Measurements from ENCODE around the gene CYBC1. TPM values are rescaled to one million over a fixed set of nuclear protein-coding genes. Genes with fewer than 3 reads are reported as not detected.

CYBC1 gene
- total and polyA plus RNA-seq, 4 donors = 30.3 to 83.0 (median 60.3) TPM

DNA sequence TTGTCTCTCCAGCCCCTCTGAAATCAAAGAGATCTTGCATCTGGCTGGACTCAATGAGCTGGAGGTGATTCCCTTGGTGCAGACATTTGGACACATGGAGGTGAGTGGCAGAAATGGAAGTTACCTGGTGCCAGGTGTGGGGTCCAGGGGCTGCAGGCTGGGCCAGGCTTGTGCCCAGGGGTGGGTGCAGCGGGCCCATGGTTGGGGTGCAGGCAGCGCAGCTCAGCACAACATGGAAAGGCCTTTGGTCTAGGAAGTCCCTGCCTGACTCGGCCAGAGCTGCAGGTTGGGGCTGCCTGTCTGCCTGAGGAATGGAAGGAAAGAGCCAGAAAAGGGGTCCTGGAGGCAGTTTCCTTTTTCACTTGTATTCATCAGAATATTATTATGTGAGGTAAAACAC is 22.0 kb downstream of the CYBC1 start:
- no peak overlapping the region for H3K27ac ChIP-seq (ENCODE audit: low read depth, low read length)
- 90% methylated on average over 2 of the region's 3 CpGs for WGBS (ENCODE audit: insufficient coverage)
- H3K27me3 ChIP-seq (ENCODE audit: control insufficient read depth, insufficient read depth, low read length) = no peaks in the 10 kb centered on the region
- H3K9me3 ChIP-seq (ENCODE audit: control insufficient read depth, insufficient read depth, low read length) = no peaks in the 10 kb centered on the region
- peaks cover 35% of the 10 kb centered on the region for H3K36me3 ChIP-seq (ENCODE audit: control insufficient read depth, insufficient read depth, low read length)
- H3K4me3 ChIP-seq (ENCODE audit: low read depth, low read length) = no peak overlapping the region
- no peak for DNase-seq (ENCODE audit: low read depth in 4 of 6, low spot score in 6 of 6)
- H3K4me1 ChIP-seq (ENCODE audit: control insufficient read depth, insufficient read depth, low read length) = peaks cover 2% of the 10 kb centered on the region

DNA sequence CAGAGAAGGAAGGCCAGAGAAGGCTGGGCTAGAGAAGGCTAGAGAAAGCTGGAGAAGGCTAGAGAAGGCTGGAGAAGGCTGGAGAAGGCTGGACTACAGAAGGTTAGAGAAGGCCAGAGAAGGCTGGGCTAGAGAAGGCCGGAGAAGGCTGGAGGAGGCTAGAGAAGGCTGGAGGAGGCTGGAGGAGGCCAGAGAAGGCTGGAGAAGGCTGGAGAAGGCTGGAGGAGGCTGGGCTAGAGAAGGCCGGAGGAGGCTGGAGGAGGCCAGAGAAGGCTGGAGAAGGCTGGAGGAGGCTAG is 25.7 kb downstream of the CYBC1 start:
- peaks cover 34% of the 10 kb centered on the region for H3K36me3 ChIP-seq (ENCODE audit: control insufficient read depth, insufficient read depth, low read length)
- WGBS (ENCODE audit: insufficient coverage) = 89% methylated on average over 2 of the region's 2 CpGs
- peaks cover 2% of the 10 kb centered on the region for H3K4me1 ChIP-seq (ENCODE audit: control insufficient read depth, insufficient read depth, low read length)
- H3K9me3 ChIP-seq (ENCODE audit: control insufficient read depth, insufficient read depth, low read length) = no peaks in the 10 kb centered on the region
- H3K4me3 ChIP-seq (ENCODE audit: low read depth, low read length) = no peak overlapping the region
- H3K27ac ChIP-seq (ENCODE audit: low read depth, low read length) = no peak overlapping the region
- DNase-seq (ENCODE audit: low read depth in 4 of 6, low spot score in 6 of 6) = no peak
- no peaks in the 10 kb centered on the region for H3K27me3 ChIP-seq (ENCODE audit: control insufficient read depth, insufficient read depth, low read length)

DNA sequence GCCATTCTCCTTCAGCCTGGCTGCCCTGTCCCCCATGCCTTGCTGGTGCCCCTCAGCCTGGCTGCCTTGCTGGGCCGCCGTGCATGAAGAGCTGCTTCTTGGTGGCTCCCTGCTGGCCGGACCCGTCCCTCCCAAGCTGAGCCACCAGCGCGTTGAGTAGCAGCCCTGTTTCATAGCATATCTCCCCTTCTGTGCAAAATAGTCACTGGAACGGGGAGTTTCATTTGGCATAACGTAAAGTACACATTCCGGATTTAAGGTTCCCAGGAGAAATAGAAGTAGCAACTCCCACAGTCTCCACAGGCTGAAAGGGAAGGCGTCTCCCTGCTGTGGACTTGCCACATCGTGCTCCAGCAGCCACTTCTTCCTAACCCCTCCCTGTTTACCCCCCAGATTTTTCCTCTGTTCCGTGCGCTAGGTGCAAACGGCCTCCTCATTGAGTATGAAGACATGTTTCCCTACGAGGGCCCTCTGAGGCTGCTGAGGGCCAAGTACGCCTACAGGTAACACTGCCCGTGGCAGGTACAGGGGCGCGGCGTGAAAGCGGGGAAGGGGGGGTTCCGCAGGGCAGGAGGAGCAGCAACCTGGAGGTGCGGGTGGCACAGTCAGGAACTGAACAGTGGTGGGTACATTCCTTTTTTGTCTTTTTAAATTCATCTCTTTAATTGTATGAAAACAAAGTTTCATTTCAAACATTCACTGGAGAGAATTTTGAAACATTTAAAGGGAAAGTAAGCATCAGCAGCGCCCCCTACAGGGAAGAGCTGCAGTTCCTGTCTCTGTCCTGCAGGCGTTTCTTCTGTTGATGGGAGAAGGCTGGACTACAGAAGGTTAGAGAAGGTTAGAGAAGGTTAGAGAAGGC is 26.3 kb downstream of the CYBC1 start:
- Histone ChIP-seq H3K9me3 (ENCODE audit: control insufficient read depth, insufficient read depth, low read length) (no peaks in the 10 kb centered on the region), H3K27me3 (ENCODE audit: control insufficient read depth, insufficient read depth, low read length) (no peaks in the 10 kb centered on the region), H3K4me1 (ENCODE audit: control insufficient read depth, insufficient read depth, low read length) (peaks cover 2% of the 10 kb centered on the region), H3K4me3 (ENCODE audit: low read depth, low read length) (no peak overlapping the region), H3K27ac (ENCODE audit: low read depth, low read length) (no peak overlapping the region), H3K36me3 (ENCODE audit: control insufficient read depth, insufficient read depth, low read length) (peaks cover 28% of the 10 kb centered on the region)
- WGBS (ENCODE audit: insufficient coverage) = 65% methylated on average over 17 of the region's 25 CpGs
- peak in 2 of 6 donors; percentile 11 to 54 for DNase-seq (ENCODE audit: low read depth in 4 of 6, low spot score in 6 of 6)

DNA sequence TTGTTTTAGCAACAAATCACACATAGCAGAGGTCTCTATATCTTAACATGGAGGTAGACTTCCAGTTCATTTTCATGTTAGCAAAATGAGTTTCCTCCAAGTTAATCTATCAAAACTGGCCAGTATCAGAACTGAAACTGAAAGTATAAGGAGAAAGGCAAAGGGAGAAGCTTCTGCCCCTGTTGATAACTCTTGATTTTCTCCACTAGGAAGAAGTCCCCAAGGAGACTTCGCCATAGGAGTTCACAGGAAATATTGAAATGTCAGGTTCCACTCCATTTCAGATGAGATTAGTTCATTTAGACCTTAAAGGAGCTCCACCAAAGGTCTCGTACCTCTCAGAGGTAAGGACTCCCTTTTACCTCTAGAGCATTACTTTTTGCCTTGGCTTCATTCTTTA is 31.0 kb downstream of the CYBC1 start:
- DNase-seq (ENCODE audit: low read depth in 4 of 6, low spot score in 6 of 6) = no peak
- WGBS (ENCODE audit: insufficient coverage) = no CpG with 5 or more reads among the region's 2 CpGs
- Histone ChIP-seq H3K4me1 (ENCODE audit: control insufficient read depth, insufficient read depth, low read length) (peaks cover 15% of the 10 kb centered on the region), H3K27me3 (ENCODE audit: control insufficient read depth, insufficient read depth, low read length) (no peaks in the 10 kb centered on the region), H3K27ac (ENCODE audit: low read depth, low read length) (no peak overlapping the region), H3K36me3 (ENCODE audit: control insufficient read depth, insufficient read depth, low read length) (peaks cover 31% of the 10 kb centered on the region), H3K4me3 (ENCODE audit: low read depth, low read length) (no peak overlapping the region), H3K9me3 (ENCODE audit: control insufficient read depth, insufficient read depth, low read length) (no peaks in the 10 kb centered on the region)

DNA sequence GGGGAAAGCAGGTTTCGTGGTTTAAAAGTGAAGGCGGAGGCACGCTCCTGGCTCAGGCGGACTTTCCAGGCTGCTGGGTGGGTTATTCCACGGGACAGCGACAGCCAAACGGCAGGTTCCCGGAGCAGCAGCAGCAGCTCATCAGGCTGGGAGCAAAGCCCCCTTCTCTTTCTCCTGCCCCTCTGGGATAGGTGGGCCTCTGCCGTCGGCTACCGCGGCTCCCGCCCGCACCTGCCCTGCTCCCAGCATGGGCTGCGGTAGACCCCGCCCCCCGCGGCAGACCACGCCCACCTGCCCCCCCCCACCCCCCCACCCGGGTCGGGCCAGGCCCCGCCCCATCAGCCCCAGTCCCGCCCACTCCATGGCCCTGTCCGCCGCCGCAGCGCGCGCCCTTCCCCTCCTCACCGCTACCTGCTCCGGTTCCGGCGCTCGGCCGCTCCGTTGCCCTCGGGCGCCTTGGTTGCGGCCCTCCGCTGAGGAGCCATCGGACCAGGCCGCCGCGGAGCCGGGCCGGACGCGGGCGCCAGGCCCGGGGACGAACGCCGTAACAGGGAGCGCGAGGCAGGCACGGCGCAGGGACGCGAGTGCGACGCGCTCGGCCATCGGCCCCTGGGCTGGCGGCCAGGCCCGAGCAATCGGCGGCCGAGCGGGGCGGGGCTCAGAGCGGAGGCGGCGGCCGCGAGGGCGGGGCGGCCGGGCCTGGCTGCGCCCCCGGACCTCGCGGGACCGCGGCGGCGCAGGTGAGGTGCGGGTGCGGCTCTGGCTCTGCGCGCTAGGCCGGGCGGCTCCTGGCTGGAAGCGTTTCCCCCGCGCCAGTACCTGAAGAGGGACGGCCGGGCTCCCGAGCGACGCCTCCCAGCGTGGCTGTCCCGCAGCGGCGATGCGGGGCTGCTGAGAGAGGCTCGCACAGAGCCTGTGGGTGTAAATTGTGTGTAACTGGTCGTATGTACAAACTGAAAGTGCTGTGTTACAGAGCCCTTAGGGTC is 32.3 kb downstream of the CYBC1 start, which contains the start of the genes HEXD and OGFOD3:
Gene HEXD (plus strand): TSS at position 347 of the 986 bp plus-strand sequence. CDS start 1,453 bp downstream, outside the sequence.
Gene OGFOD3 (minus strand): TSS at position 586 of the 986 bp plus-strand sequence. CDS start 101 bp downstream, at position 485.
- Histone ChIP-seq H3K9me3 (ENCODE audit: control insufficient read depth, insufficient read depth, low read length) (no peaks in the 10 kb centered on the region), H3K36me3 (ENCODE audit: control insufficient read depth, insufficient read depth, low read length) (peaks cover 30% of the 10 kb centered on the region), H3K4me3 (ENCODE audit: low read depth, low read length) (peak within 1 kb of the TSS; percentile 69), H3K27me3 (ENCODE audit: control insufficient read depth, insufficient read depth, low read length) (no peaks in the 10 kb centered on the region), H3K4me1 (ENCODE audit: control insufficient read depth, insufficient read depth, low read length) (peaks cover 17% of the 10 kb centered on the region), H3K27ac (ENCODE audit: low read depth, low read length) (peak within 1 kb of the TSS; percentile 57)
- WGBS (ENCODE audit: insufficient coverage) = under 1% methylated on average over 89 of the region's 108 CpGs
- peak; percentile 73 to 97 (median 82) for DNase-seq (ENCODE audit: low read depth in 4 of 6, low spot score in 6 of 6)

DNA sequence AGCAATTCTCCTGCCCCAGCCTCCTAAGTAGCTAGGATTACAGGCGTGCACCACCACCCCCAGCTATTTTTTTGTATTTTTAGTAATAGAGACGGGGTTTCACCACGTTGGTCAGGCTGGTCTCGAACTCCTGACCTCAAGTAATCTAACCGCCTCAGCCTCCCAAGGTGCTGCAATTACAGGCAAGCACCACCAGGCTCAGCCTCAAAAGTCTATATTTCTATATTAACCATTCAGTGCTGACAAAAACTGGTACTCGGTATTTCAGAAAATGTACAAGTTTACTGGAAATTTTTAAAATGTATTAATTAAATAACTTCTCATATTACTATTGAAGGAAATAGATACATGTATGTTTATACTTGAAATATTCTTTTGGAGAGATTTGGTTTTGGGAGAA is 33.8 kb downstream of the CYBC1 start:
- Histone ChIP-seq H3K4me1 (ENCODE audit: control insufficient read depth, insufficient read depth, low read length) (peaks cover 17% of the 10 kb centered on the region), H3K4me3 (ENCODE audit: low read depth, low read length) (no peak overlapping the region), H3K27me3 (ENCODE audit: control insufficient read depth, insufficient read depth, low read length) (no peaks in the 10 kb centered on the region), H3K27ac (ENCODE audit: low read depth, low read length) (no peak overlapping the region), H3K9me3 (ENCODE audit: control insufficient read depth, insufficient read depth, low read length) (no peaks in the 10 kb centered on the region), H3K36me3 (ENCODE audit: control insufficient read depth, insufficient read depth, low read length) (peaks cover 37% of the 10 kb centered on the region)
- no CpG with 5 or more reads among the region's 6 CpGs for WGBS (ENCODE audit: insufficient coverage)
- no peak for DNase-seq (ENCODE audit: low read depth in 4 of 6, low spot score in 6 of 6)

DNA sequence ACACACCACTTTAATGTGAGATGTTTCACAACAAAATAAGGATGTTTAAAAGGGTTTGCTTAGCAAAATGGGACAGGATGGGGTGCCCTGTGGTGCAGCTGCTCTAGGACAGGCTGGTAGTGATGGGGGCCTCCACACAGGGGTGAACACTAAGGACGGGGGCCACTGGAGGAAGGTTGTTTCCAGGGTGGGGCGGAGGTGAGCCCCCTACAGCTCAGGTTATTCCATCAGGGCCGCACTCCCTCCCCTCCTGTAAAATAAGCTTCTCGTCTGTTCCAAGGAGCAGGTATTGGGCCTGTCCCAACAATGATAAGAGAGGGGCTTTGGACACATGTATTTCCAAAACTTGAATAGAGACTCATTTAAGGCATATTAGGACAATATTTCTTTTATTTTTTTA is 34.3 kb downstream of the CYBC1 start:
- WGBS (ENCODE audit: insufficient coverage) = no CpG with 5 or more reads among the region's 4 CpGs
- no peaks in the 10 kb centered on the region for H3K27me3 ChIP-seq (ENCODE audit: control insufficient read depth, insufficient read depth, low read length)
- H3K4me3 ChIP-seq (ENCODE audit: low read depth, low read length) = no peak overlapping the region
- H3K27ac ChIP-seq (ENCODE audit: low read depth, low read length) = no peak overlapping the region
- DNase-seq (ENCODE audit: low read depth in 4 of 6, low spot score in 6 of 6) = no peak
- H3K4me1 ChIP-seq (ENCODE audit: control insufficient read depth, insufficient read depth, low read length) = peaks cover 17% of the 10 kb centered on the region
- H3K9me3 ChIP-seq (ENCODE audit: control insufficient read depth, insufficient read depth, low read length) = no peaks in the 10 kb centered on the region
- peaks cover 37% of the 10 kb centered on the region for H3K36me3 ChIP-seq (ENCODE audit: control insufficient read depth, insufficient read depth, low read length)

DNA sequence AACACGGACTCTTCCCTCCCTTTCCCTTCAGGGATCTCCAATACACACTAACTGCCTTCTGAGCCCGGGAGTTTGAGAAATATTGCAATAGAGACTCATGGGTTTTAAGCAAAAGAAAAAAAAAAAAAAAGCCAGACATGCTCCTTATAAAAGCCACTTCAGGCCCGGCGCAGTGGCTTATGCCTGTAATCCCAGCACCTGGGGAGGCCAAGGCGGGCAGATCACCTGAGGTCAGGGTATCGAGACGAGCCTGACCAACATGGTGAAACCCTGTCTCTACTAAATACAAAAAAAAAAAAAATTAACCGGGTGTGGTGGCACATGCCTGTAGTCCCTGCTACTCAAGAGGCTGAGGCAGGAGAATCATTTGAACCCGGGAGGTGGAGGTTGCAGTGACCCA is 34.8 kb downstream of the CYBC1 start:
- Histone ChIP-seq H3K27me3 (ENCODE audit: control insufficient read depth, insufficient read depth, low read length) (no peaks in the 10 kb centered on the region), H3K36me3 (ENCODE audit: control insufficient read depth, insufficient read depth, low read length) (peaks cover 35% of the 10 kb centered on the region), H3K9me3 (ENCODE audit: control insufficient read depth, insufficient read depth, low read length) (no peaks in the 10 kb centered on the region), H3K4me3 (ENCODE audit: low read depth, low read length) (no peak overlapping the region), H3K27ac (ENCODE audit: low read depth, low read length) (no peak overlapping the region), H3K4me1 (ENCODE audit: control insufficient read depth, insufficient read depth, low read length) (peaks cover 17% of the 10 kb centered on the region)
- DNase-seq (ENCODE audit: low read depth in 4 of 6, low spot score in 6 of 6) = no peak
- 100% methylated on average over 1 of the region's 9 CpGs for WGBS (ENCODE audit: insufficient coverage)

DNA sequence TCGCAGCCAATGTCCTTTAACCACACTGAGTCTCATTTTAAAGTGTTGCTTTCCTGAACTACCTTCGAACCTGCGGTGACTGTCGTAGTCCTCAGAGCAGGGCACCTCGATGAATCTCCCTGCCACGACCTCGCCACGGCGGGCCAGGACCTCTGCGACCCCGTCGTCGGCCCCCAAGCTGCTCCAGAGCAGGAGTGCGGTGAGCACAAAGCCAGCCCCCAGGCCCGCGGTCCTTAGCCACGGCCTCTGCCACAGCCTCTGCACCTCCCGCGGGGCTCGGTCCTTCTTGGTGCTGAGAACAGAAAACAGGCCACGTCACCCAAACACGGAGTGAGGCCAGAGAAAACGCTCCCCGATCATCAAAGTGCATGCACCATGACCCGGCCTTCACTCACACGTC is 35.2 kb downstream of the CYBC1 start:
- Histone ChIP-seq H3K4me3 (ENCODE audit: low read depth, low read length) (no peak overlapping the region), H3K27ac (ENCODE audit: low read depth, low read length) (no peak overlapping the region), H3K27me3 (ENCODE audit: control insufficient read depth, insufficient read depth, low read length) (no peaks in the 10 kb centered on the region), H3K9me3 (ENCODE audit: control insufficient read depth, insufficient read depth, low read length) (no peaks in the 10 kb centered on the region), H3K36me3 (ENCODE audit: control insufficient read depth, insufficient read depth, low read length) (peaks cover 37% of the 10 kb centered on the region), H3K4me1 (ENCODE audit: control insufficient read depth, insufficient read depth, low read length) (peaks cover 17% of the 10 kb centered on the region)
- no peak for DNase-seq (ENCODE audit: low read depth in 4 of 6, low spot score in 6 of 6)
- WGBS (ENCODE audit: insufficient coverage) = 87% methylated on average over 22 of the region's 26 CpGs
